BLaER1 (cell line): ENCODE results near the gene GRIA1.
"Not testable (repeated sequence)": the region's sequence is repeated elsewhere in the genome, so short reads cannot be mapped to it uniquely, and the experiment has no call there.

Source experiments
- H3K27ac ChIP-seq: shearing (Covaris generic); formaldehyde crosslinking; 2 replicates; pipeline ENCODE4 v1.8.1; 2022
- H3K27me3 ChIP-seq: shearing (Covaris generic); formaldehyde crosslinking; 2 replicates; pipeline ENCODE4 v1.8.1; 2022
- H3K36me3 ChIP-seq: shearing (Covaris generic); formaldehyde crosslinking; 2 replicates; pipeline ENCODE4 v1.8.1; 2022
- H3K4me1 ChIP-seq: shearing (Covaris generic); formaldehyde crosslinking; 2 replicates; pipeline ENCODE4 v1.8.1; 2022
- H3K4me2 ChIP-seq: shearing (Covaris generic); formaldehyde crosslinking; 2 replicates; pipeline ENCODE4 v1.8.1; 2022
- H3K4me3 ChIP-seq: shearing (Covaris generic); formaldehyde crosslinking; 2 replicates; pipeline ENCODE4 v1.8.1; 2022
- H3K9ac ChIP-seq: shearing (Covaris generic); formaldehyde crosslinking; 2 replicates; pipeline ENCODE4 v1.8.1; 2022
- H3K9me3 ChIP-seq: shearing (Covaris generic); formaldehyde crosslinking; 2 replicates; pipeline ENCODE4 v1.8.1; 2022
- H4K20me1 ChIP-seq: shearing (Covaris generic); formaldehyde crosslinking; 2 replicates; pipeline ENCODE4 v1.8.1; 2022
- Cebpa-rat ChIP-seq: shearing (Covaris generic); IDR thresholded peaks from 2 replicates; pipeline ENCODE4 v1.8.1; 2022

The GRIA1 gene

GRCh38 chr5:153700940-153701339 lies 210.5 kb downstream of the GRIA1 start:
- Histone ChIP-seq H3K9me3 (no peaks in the 10 kb centered on the region), H3K4me1 (peaks cover 30% of the 10 kb centered on the region), H3K36me3 (no peaks in the 10 kb centered on the region), H4K20me1 (no peaks in the 10 kb centered on the region), H3K27ac (no peak overlapping the region), H3K4me3 (no peak overlapping the region), H3K27me3 (no peaks in the 10 kb centered on the region), H3K4me2 (peak overlapping the region; percentile 39), H3K9ac (no peak overlapping the region)
- no peak for TF ChIP-seq Cebpa-rat

- peaks cover 30% of the 10 kb centered on the region for H3K4me1 ChIP-seq
- no peaks in the 10 kb centered on the region for H3K36me3 ChIP-seq
- H3K4me3 ChIP-seq: no peak overlapping the region
- TF ChIP-seq Cebpa-rat: no peak
- H3K9me3 ChIP-seq: no peaks in the 10 kb centered on the region
- peak overlapping the region; percentile 39 for H3K4me2 ChIP-seq
- no peak overlapping the region for H3K27ac ChIP-seq
- H3K27me3 ChIP-seq: no peaks in the 10 kb centered on the region
- H3K9ac ChIP-seq: no peak overlapping the region
- H4K20me1 ChIP-seq: no peaks in the 10 kb centered on the region
Observed at GRCh38 chr5:153702265-153702664, 211.8 kb downstream of the GRIA1 start.

- Histone ChIP-seq H3K9ac (no peak overlapping the region), H3K4me3 (no peak overlapping the region), H3K27me3 (no peaks in the 10 kb centered on the region), H3K36me3 (no peaks in the 10 kb centered on the region), H3K4me1 (peaks cover 27% of the 10 kb centered on the region), H3K9me3 (no peaks in the 10 kb centered on the region), H3K27ac (no peak overlapping the region), H4K20me1 (no peaks in the 10 kb centered on the region), H3K4me2 (no peak overlapping the region)
- TF ChIP-seq Cebpa-rat: no peak
Observed at GRCh38 chr5:153704110-153704509, 213.6 kb downstream of the GRIA1 start.

GRCh38 chr5:153707626-153708025 lies 217.2 kb downstream of the GRIA1 start:
- H3K4me2 ChIP-seq: no peak overlapping the region
- no peak overlapping the region for H3K9ac ChIP-seq
- H4K20me1 ChIP-seq: no peaks in the 10 kb centered on the region
- no peak overlapping the region for H3K27ac ChIP-seq
- H3K4me1 ChIP-seq: peaks cover 4% of the 10 kb centered on the region; the same call in 1 of the 2 replicates
- H3K9me3 ChIP-seq: no peaks in the 10 kb centered on the region
- H3K36me3 ChIP-seq: no peaks in the 10 kb centered on the region
- H3K27me3 ChIP-seq: no peaks in the 10 kb centered on the region
- no peak for TF ChIP-seq Cebpa-rat
- H3K4me3 ChIP-seq: no peak overlapping the region

- H3K27me3 ChIP-seq: no peaks in the 10 kb centered on the region
- no peaks in the 10 kb centered on the region for H3K9me3 ChIP-seq
- H3K27ac ChIP-seq: no peak overlapping the region
- no peak overlapping the region for H3K9ac ChIP-seq
- H3K36me3 ChIP-seq: no peaks in the 10 kb centered on the region
- H3K4me2 ChIP-seq: no peak overlapping the region
- H4K20me1 ChIP-seq: no peaks in the 10 kb centered on the region
- no peaks in the 10 kb centered on the region for H3K4me1 ChIP-seq
- no peak for TF ChIP-seq Cebpa-rat
- H3K4me3 ChIP-seq: no peak overlapping the region
Observed at GRCh38 chr5:153711755-153712154, 221.3 kb downstream of the GRIA1 start.

- Histone ChIP-seq H3K27me3 (no peaks in the 10 kb centered on the region), H3K36me3 (no peaks in the 10 kb centered on the region), H3K4me1 (no peaks in the 10 kb centered on the region), H3K4me3 (no peak overlapping the region), H3K4me2 (no peak overlapping the region), H3K9ac (no peak overlapping the region), H4K20me1 (no peaks in the 10 kb centered on the region), H3K9me3 (no peaks in the 10 kb centered on the region), H3K27ac (no peak overlapping the region)
- TF ChIP-seq Cebpa-rat: no peak
Observed at GRCh38 chr5:153712946-153713345, 222.5 kb downstream of the GRIA1 start.

- TF ChIP-seq Cebpa-rat: no peak
- H3K27ac ChIP-seq: no peak overlapping the region
- no peak overlapping the region for H3K4me3 ChIP-seq
- H3K27me3 ChIP-seq: no peaks in the 10 kb centered on the region
- H4K20me1 ChIP-seq: no peaks in the 10 kb centered on the region
- no peak overlapping the region for H3K4me2 ChIP-seq
- no peaks in the 10 kb centered on the region for H3K36me3 ChIP-seq
- no peaks in the 10 kb centered on the region for H3K4me1 ChIP-seq
- H3K9ac ChIP-seq: no peak overlapping the region
- H3K9me3 ChIP-seq: no peaks in the 10 kb centered on the region
Observed at GRCh38 chr5:153713943-153714342, 223.5 kb downstream of the GRIA1 start.

- no peak overlapping the region for H3K4me3 ChIP-seq
- no peaks in the 10 kb centered on the region for H3K36me3 ChIP-seq
- no peak overlapping the region for H3K27ac ChIP-seq
- no peaks in the 10 kb centered on the region for H4K20me1 ChIP-seq
- H3K4me1 ChIP-seq: no peaks in the 10 kb centered on the region
- no peaks in the 10 kb centered on the region for H3K27me3 ChIP-seq
- no peak overlapping the region for H3K9ac ChIP-seq
- TF ChIP-seq Cebpa-rat: no peak
- H3K4me2 ChIP-seq: no peak overlapping the region
- H3K9me3 ChIP-seq: no peaks in the 10 kb centered on the region
Observed at GRCh38 chr5:153714798-153715197, 224.3 kb downstream of the GRIA1 start.

GRCh38 chr5:153717287-153717686 lies 226.8 kb downstream of the GRIA1 start:
- H3K4me2 ChIP-seq: no peak overlapping the region
- H3K27me3 ChIP-seq: no peaks in the 10 kb centered on the region
- H3K9ac ChIP-seq: no peak overlapping the region
- H4K20me1 ChIP-seq: no peaks in the 10 kb centered on the region
- H3K9me3 ChIP-seq: no peaks in the 10 kb centered on the region
- no peak overlapping the region for H3K4me3 ChIP-seq
- H3K36me3 ChIP-seq: no peaks in the 10 kb centered on the region
- TF ChIP-seq Cebpa-rat: no peak
- no peaks in the 10 kb centered on the region for H3K4me1 ChIP-seq
- H3K27ac ChIP-seq: no peak overlapping the region

- H3K36me3 ChIP-seq: no peaks in the 10 kb centered on the region
- H3K27ac ChIP-seq: no peak overlapping the region
- no peaks in the 10 kb centered on the region; the same call in 1 of the 2 replicates for H3K9me3 ChIP-seq
- no peaks in the 10 kb centered on the region for H3K4me1 ChIP-seq
- H3K4me2 ChIP-seq: no peak overlapping the region
- H4K20me1 ChIP-seq: no peaks in the 10 kb centered on the region
- H3K4me3 ChIP-seq: no peak overlapping the region
- no peaks in the 10 kb centered on the region for H3K27me3 ChIP-seq
- no peak for TF ChIP-seq Cebpa-rat
- no peak overlapping the region for H3K9ac ChIP-seq
Observed at GRCh38 chr5:153718713-153719112, 228.2 kb downstream of the GRIA1 start.

GRCh38 chr5:153719324-153719723 lies 228.9 kb downstream of the GRIA1 start:
- H3K4me3 ChIP-seq: no peak overlapping the region
- H3K4me1 ChIP-seq: no peaks in the 10 kb centered on the region
- no peaks in the 10 kb centered on the region for H3K36me3 ChIP-seq
- no peak overlapping the region for H3K9ac ChIP-seq
- TF ChIP-seq Cebpa-rat: no peak
- no peaks in the 10 kb centered on the region for H4K20me1 ChIP-seq
- H3K27ac ChIP-seq: no peak overlapping the region
- no peak overlapping the region for H3K4me2 ChIP-seq
- H3K27me3 ChIP-seq: no peaks in the 10 kb centered on the region
- no peaks in the 10 kb centered on the region; the same call in 1 of the 2 replicates for H3K9me3 ChIP-seq

- H3K4me2 ChIP-seq, H3K4me3 ChIP-seq: not testable (repeated sequence)
Observed at GRCh38 chr5:153723022-153723610, 232.6 kb downstream of the GRIA1 start.

More at GRCh38 chr5:153723022-153723610, 232.6 kb downstream of the GRIA1 start:
- not testable (repeated sequence) for H3K27me3 ChIP-seq, H3K9ac ChIP-seq, H3K4me1 ChIP-seq, H4K20me1 ChIP-seq, H3K27ac ChIP-seq, H3K9me3 ChIP-seq, H3K36me3 ChIP-seq
